ENCODE results near the gene COBL. TPM values are rescaled to one million over a fixed set of nuclear protein-coding genes. Genes with fewer than 3 reads are reported as not detected.

Gene COBL
- total RNA-seq, 1 experiment from 2014 or later = 52.3 TPM

GRCh38 chr7:51016546-51016945 lies 300.1 kb downstream of the COBL start:
- no peak overlapping the region for H4K5ac ChIP-seq (ENCODE audit: insufficient read length, low read depth, low read length)
- H3K27ac ChIP-seq (ENCODE audit: insufficient read length, low read depth, low read length) = no peak overlapping the region
- no peak overlapping the region for H2BK12ac ChIP-seq (ENCODE audit: insufficient read length, low read depth, low read length)
- H3K9me3 ChIP-seq (ENCODE audit: control insufficient read depth, low read depth, low read length) = no peaks in the 10 kb centered on the region
- WGBS (ENCODE audit: extremely low coverage, insufficient read length, low lambda C conversion rate) = no CpG with 5 or more reads among the region's 9 CpGs
- no peaks in the 10 kb centered on the region for H4K20me1 ChIP-seq (ENCODE audit: control insufficient read depth, insufficient read depth, insufficient read length)
- no peak overlapping the region for H2AFZ ChIP-seq (ENCODE audit: low read length)
- H4K91ac ChIP-seq (ENCODE audit: insufficient read length, low read depth, low read length) = no peak overlapping the region
- Mint-ChIP-seq H3K9me3 (no peaks in the 10 kb centered on the region), H3K4me3 (no peak overlapping the region), H3K36me3 (ENCODE audit: insufficient read depth in 1 of 3, low read depth in 3 of 3) (peaks cover 6 to 11% (median 8%) of the 10 kb centered on the region in 3 experiments; a peak in 6 of 7 replicates), H3K27me3 (ENCODE audit: low read depth) (peaks cover 2% of the 10 kb centered on the region; the same call in 1 of the 2 replicates), H3K4me1 (peaks cover 0 to 3% of the 10 kb centered on the region in 2 experiments; a peak in 1 of 4 replicates), H3K27ac (no peak overlapping the region)
- no peak overlapping the region for H3K4ac ChIP-seq (ENCODE audit: low read depth, low read length)
- no peaks in the 10 kb centered on the region for H3K23me2 ChIP-seq (ENCODE audit: insufficient read length, low read depth, low read length, poor library complexity, severe bottlenecking)
- H3K18ac ChIP-seq (ENCODE audit: insufficient read length, low read depth, low read length) = no peak overlapping the region
- H3K27me3 ChIP-seq (ENCODE audit: insufficient read depth, low read length) = no peaks in the 10 kb centered on the region
- H3K23ac ChIP-seq (ENCODE audit: insufficient read length, low read depth, low read length) = no peak overlapping the region
- H3T11ph ChIP-seq (ENCODE audit: low read length) = no peak overlapping the region
- H3K14ac ChIP-seq (ENCODE audit: insufficient read depth, low read length) = no peak overlapping the region
- H3K79me1 ChIP-seq (ENCODE audit: insufficient read depth, low read depth, low read length, poor library complexity, severe bottlenecking) = no peaks in the 10 kb centered on the region
- H2BK20ac ChIP-seq (ENCODE audit: low read depth, low read length, poor library complexity, severe bottlenecking) = no peak overlapping the region
- no peak for TF ChIP-seq CTCF (conservative IDR thresholded peaks at IDR 0.05)
- no peak overlapping the region for H2AK5ac ChIP-seq (ENCODE audit: insufficient read length, low read length)
- no peak overlapping the region for H2BK15ac ChIP-seq (ENCODE audit: low read depth, low read length)
- no peak overlapping the region for H3K4me2 ChIP-seq (ENCODE audit: insufficient read depth, insufficient read length, low read length)
- H2BK120ac ChIP-seq (ENCODE audit: low read depth, low read length, poor library complexity, severe bottlenecking) = no peak overlapping the region
- H3K56ac ChIP-seq (ENCODE audit: insufficient read length, low read depth, low read length) = no peak overlapping the region
- no peak for DNase-seq
- H4K8ac ChIP-seq (replicated peaks; ENCODE audit: insufficient read length, low read depth, low read length) = no peak overlapping the region
- H3K79me2 ChIP-seq (ENCODE audit: insufficient read depth, low read length) = no peaks in the 10 kb centered on the region
- H3K9ac ChIP-seq (ENCODE audit: extremely low read depth, insufficient read length, low read length) = no peak overlapping the region
- H3K4me1 ChIP-seq (ENCODE audit: insufficient read depth, low read length) = no peaks in the 10 kb centered on the region; the same call in 1 of the 2 replicates
- no peak overlapping the region for H2BK5ac ChIP-seq (ENCODE audit: insufficient read length, low read length)

Measured in H9 (cell line).